IPS DF 4.7 (cell line): Measurements from ENCODE around the gene ATXN7.

ENCODE experiments used
- DNase-seq: peaks from one replicate; pipeline ENCODE4 v3.0.0-alpha.2; 2013; ENCODE audit warnings: low spot score; ENCODE audit errors: extremely low read depth

Gene ATXN7

DNA sequence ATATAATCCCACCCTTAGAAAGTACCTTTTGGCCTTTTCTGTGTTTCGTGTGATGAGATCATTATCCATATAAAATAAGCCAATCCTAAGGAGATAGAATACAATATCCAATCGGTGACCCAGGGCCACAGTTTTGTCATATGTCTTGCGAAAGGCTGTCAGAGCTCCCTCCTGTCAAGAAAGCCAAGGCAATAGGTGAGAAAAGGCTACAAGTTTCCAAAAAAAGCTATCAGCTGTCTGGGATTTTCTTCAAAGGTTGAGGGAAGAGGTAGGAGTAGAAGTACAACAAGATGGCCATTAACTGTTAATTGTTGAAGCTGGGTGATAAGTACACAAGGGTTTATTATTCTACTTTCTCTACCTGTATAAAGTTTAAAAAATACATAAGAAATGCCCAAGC is 155.6 kb downstream of the ATXN7 start:
- DNase-seq: no peak

DNA sequence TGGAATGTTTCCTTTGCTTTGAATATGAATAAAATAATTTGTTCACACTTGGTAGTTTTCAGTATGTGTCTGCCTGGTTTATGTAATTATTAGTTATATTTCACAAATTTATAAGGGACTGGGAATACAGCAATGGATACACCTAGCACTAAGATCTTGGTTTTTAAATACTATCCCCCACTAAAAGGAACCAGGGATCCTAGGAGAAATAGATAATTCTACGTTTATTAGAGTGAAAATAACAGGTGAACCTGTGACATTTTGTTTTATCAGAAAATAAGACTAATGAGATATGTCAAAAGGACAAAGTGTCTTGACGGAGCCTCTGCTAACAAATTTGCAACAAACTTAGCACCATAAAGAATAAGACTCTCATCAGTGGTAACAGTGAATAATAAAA is 156.2 kb downstream of the ATXN7 start:
- no peak for DNase-seq

DNA sequence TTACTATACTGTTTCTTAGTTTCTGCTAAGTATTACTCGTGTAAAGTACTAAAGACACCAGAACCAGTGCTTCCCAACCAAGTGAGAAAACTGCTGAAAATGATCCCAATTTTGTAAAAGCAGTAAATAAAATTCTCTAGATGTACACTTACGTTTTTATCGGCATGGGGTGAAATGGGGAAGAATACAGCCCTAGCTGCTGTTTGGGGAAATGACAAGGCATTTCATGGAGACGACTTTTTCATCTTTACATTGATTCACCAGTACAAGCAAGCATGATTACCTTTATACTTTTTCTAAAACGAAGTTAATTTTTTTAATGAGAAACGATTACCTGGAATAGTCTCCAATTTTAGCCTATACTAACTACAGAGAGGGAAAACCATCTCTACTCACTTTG is 158.3 kb downstream of the ATXN7 start:
- DNase-seq: no peak

DNA sequence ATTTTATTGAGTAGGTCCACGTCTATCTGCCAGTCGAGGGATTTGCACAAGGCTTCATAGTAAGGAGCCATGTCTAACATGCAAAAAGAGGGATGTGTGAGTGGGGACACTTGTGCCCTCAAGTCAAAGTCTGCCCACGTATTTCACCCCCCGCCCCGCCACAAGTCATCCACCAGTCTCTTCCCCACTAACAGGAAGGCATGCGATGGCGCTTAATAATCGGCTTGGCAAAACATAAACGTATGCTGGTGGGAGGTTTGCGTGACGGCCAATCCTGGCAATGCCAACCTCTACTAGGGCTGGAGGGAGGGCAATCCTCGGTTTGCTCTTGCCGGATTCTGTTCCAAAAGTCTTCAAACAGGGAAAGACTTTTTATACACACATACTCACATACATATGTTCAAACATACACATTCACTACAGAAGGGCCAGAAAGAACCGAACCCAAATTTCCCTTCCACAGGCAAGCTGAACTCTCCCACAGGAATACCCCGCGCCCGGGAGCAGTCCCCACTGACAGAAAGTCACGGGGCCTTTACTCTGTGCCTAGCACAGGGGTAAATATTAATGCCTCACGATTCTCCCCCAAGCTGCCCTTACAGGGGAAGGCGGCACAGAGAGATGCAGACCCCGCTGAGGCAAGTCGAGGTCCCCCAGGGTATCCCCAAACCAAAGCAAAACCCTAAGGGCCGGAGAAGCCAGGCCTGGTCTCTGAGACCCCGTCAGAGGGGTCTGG is 159.0 kb downstream of the ATXN7 start:
- DNase-seq: no peak

DNA sequence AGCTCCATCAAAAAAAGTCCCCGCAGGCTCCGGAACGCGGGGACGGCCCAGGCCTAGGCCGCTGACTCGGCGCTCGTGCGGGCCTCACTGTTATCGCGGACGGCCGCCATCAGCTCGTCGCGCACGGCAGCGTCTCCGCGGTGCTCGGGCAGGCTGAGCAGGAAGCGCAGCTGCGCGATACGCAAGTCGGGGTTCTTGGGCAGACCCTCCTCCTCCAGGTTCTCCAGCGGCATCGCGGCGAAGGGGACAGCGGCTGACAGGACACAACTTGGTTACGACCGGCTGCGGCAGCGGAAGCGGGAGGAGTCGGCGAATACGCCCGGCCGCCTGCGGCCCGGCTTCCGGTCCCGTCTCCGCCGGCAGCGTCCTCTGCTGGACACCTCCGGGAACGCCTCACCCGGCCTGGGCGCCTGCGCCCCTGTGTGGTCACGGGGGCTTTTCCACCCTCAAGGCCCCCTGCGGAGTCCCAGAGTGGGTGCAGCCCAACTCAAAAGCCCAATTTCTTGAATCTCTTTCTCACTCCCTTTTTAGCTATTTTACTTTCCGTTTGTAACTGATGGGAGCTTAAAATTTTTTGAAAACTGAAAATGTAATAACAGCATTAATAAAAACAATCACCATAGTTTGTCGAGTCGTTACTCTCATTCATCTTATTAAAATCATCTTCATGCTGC is 159.7 kb downstream of the ATXN7 start, which contains the start of gene PSMD6:
TSS of gene PSMD6 (minus strand) at position 308 of the 674 bp plus-strand sequence. CDS start at position 233, 75 bp downstream.
- peak; percentile 46 for DNase-seq

- no peak for DNase-seq
Observed at GRCh38 chr3:64023861-64024223, 160.2 kb downstream of the ATXN7 start.

DNA sequence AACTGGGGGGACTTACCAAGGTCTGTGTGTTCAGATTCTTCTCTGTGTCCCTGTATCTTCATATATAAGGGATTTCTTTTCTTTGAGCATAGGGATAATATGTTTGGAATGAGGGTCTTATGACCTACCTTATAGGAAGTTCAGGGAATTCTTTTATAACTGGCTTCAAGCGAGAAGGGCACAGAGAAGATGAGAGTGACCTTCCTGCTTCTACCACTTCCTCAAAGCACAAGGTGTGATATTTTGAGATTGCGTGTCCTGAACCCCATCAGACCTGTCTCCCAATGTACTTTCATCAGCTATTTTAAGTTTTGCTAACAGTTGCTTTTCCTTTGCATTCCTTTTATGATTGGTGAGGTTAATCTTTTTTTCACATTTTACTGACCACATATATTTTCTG is 162.7 kb downstream of the ATXN7 start:
- no peak for DNase-seq

DNA sequence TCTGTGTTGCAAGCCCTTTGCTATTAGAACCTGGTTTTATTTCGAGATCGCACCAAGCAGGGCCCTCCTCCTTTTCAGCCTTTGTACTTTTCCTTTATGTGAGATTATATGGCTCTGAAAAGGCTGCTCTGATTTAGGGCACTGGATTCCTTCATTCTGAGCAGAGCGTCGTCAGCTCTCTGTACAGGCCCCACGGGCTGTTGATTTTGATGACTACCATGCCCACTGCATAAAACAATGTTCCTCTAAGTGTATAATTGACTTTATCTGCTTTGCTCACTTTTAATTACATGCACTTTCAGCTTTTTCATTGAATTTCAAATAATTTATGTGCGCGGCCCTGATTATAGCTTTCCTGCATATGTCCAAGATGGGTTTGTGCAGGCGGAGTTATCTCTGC is 164.0 kb downstream of the ATXN7 start:
- DNase-seq: no peak

- no peak for DNase-seq
Observed at GRCh38 chr3:64028754-64029153, 165.1 kb downstream of the ATXN7 start.

- DNase-seq: no peak
Observed at GRCh38 chr3:64029287-64029686, 165.6 kb downstream of the ATXN7 start.

DNA sequence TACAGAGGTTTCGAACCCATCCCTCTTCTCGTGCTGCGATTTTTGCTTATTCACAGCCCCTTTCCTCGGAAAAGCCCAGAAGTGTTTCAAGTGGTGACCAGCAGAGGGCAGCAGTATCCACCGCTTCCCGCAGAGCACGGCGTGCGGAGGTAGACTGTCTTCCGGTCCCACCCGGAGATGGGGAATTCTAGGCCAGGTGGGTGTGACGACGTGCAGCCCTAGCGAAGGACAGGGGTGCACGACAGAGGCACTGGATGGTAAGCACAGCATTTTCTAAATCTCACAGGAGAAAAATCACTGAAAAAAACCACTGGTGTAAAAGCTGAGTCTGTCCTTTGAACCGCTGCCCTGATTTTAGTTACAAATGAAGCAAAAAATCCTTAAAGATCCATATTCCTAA is 167.1 kb downstream of the ATXN7 start:
- peak; percentile 90 for DNase-seq

- no peak for DNase-seq
Observed at GRCh38 chr3:64031540-64032508, 168.2 kb downstream of the ATXN7 start.

DNA sequence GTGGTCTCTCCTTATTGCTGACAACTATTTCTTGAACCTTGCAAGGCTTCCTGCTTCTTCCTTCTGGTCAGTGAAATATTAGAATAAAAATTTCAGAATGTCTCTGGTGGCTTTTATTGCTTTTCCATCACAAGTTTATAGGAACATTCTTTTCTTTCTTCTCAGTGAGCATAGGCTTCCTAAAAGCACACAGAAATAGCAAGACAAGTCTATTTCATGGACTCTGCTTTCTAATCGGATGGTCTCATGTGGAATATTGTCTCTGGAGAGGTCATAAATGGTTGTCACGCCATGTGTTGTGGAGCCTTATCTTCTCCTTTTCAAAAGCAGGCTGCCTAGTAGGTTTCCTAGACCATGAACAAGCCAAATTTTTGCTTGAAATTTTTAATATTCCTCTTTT is 169.4 kb downstream of the ATXN7 start:
- DNase-seq: no peak

GRCh38 chr3:64037084-64037483 is 173.4 kb downstream of the ATXN7 start:
- DNase-seq: no peak

DNA sequence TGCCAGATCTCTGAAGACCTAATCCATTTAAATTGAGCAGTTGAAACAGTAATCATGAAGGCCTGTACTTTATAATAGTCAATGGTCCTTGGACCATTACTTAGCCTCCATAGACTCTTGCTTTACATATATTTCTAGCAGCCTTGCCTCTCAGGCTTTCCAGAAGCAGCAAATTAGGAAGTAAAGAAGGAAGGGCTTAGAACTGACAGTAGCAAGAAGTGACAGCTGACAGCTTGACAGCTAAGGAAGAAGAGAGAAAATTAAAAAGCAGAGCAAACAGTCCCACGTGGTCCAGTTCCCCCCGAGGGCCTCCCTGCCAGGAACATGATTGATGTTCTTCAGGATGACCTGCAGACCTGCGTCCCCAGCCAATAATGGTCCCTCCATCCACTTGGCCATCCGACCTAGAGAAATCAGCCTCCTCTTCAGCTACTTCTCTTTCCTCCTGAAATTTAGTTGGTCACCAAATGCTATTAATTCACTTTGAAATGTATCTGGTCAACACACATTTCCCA is 174.6 kb downstream of the ATXN7 start:
- DNase-seq: no peak

DNA sequence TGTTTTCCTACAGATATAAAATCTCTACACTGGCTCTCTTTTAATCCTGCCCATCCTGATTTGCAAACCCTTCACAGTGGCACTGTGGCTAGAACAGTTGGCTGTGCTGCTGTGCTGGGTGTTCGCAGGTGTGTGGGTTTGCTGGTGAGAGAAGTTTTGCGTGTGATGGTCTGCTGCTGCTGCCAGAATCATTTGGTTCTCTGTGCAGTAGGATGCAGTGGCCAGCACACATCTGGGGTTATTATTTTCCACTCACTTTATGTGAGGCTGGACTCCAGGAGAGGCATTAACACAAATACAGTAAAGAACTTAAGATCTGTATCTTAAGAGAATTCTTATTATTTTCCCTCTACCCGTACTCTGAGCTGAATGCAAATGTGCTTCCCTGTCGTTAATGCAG is 175.7 kb downstream of the ATXN7 start:
- no peak for DNase-seq

- no peak for DNase-seq
Observed at GRCh38 chr3:64039981-64040733, 176.5 kb downstream of the ATXN7 start.

GRCh38 chr3:64042952-64043351 is 179.3 kb downstream of the ATXN7 start:
- DNase-seq: no peak

- DNase-seq: no peak
Observed at GRCh38 chr3:64046592-64046991, 182.9 kb downstream of the ATXN7 start.

DNA sequence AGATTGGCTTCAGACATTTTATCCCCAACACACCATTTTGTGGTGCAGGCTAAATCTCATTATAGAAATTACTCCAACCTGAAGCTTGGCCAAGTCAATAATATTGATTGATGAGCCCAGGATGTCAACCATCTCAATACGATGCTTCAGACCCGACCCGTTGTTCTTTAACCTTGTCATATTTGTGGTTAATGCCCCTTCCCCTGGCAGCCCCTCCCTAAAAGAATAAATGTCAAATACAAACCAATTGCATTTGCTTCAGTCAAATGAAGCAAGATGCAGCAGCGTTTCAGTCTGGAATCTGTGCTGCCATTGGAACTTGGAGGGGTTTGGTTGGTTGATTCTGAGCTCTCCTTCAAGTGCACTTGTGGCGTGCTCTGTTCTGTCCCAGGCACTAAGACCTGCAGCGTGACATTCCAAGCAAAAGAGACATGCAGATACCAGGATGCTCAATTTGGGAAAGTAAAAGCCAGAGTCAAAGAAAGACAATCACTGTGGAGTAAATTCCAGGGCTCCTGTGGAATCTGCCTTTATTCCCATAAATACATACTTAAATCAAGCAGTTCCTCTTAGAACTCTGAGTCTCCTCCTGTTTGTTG is 183.4 kb downstream of the ATXN7 start:
- DNase-seq: no peak

DNA sequence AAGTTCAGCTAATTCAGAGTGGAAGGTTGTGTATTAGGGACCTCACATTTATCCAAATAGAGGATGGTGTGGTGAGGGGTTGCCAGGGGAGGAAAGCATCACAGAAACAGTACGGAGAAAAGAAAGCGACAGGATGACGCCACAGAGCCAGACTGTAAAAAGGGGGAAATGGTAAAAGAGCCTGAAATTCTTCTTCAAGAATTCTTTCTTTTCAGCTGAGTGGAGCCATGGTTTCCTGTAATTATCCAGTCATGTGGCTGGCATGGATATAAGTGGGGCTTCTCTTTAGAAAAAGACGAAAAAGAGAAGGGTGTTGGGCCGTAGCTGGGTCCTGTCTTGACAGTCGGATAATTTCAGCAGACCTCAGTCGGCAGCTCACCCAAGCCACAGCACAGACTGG is 184.1 kb downstream of the ATXN7 start:
- DNase-seq: no peak
